IMR-90 (cell line): Measurements from ENCODE around the gene KCNS1. TPM values are rescaled to one million over a fixed set of nuclear protein-coding genes. Genes with fewer than 3 reads are reported as not detected.

Experiments
- ATAC-seq: fragments of 200-7000 bp; cut with Tn5 transposase; 2 replicates; pipeline ENCODE4 v1.9.1; 2020; ENCODE audit warnings: low read depth, mild to moderate bottlenecking, moderate library complexity
- BruUV-seq: library from RNA; stranded (reverse); fragments of 400-500 nt; replicated peaks from 2 replicates; lab custom pipeline; 2021; lab: Mats Ljungman, UMichigan
- CTCF ChIA-PET: fragments of 300-600 bp; formaldehyde crosslinking; extraction: SDS; loops from one replicate; lab custom pipeline; 2021; ENCODE audit warnings: antibody characterized with exemption; lab: Yijun Ruan, JAX
- POLR2A ChIA-PET: fragments of 300-600 bp; sonication (Branson Sonifier 250); formaldehyde crosslinking; loops from one replicate; lab custom pipeline; 2022; ENCODE audit warnings: antibody characterized with exemption; ENCODE audit not compliant: unreplicated experiment; lab: Charles Lee
- DNase-seq: peaks from one replicate; pipeline ENCODE4 v3.0.0; 2013
- H2AFZ ChIP-seq: replicated peaks from 2 replicates; pipeline ENCODE3; 2013; ENCODE audit warnings: low read length, mild to moderate bottlenecking; ENCODE audit not compliant: poor library complexity
- H2AK5ac ChIP-seq: 2 replicates; pipeline ENCODE4 v1.6.1; 2013; ENCODE audit warnings: low read depth, low read length, inconsistent platforms
- H2AK9ac ChIP-seq: replicated peaks from 2 replicates; pipeline ENCODE3; 2013; ENCODE audit warnings: mild to moderate bottlenecking, low read depth, low read length, moderate library complexity; ENCODE audit not compliant: poor library complexity
- H2BK120ac ChIP-seq: 2 replicates; pipeline ENCODE4 v1.6.1; 2013; ENCODE audit warnings: low read depth, low read length, inconsistent platforms
- H2BK15ac ChIP-seq: 3 replicates; pipeline ENCODE4 v1.6.1; 2013; ENCODE audit warnings: low read depth, low read length, inconsistent platforms
- H2BK20ac ChIP-seq: 2 replicates; pipeline ENCODE4 v1.6.1; 2013; ENCODE audit warnings: low read depth, mild to moderate bottlenecking, inconsistent platforms, low read length, moderate library complexity
- H2BK5ac ChIP-seq: 2 replicates; pipeline ENCODE4 v1.6.1; 2013; ENCODE audit warnings: mild to moderate bottlenecking, low read depth, low read length, inconsistent platforms; ENCODE audit not compliant: poor library complexity, severe bottlenecking
- H3K14ac ChIP-seq: replicated peaks from 2 replicates; pipeline ENCODE4 v1.6.1; 2013; ENCODE audit warnings: low read depth, low read length, inconsistent platforms
- H3K18ac ChIP-seq: 2 replicates; pipeline ENCODE4 v1.6.1; 2013; ENCODE audit warnings: low read depth, low read length, control low read depth
- H3K23ac ChIP-seq: 2 replicates; pipeline ENCODE4 v1.6.1; 2013; ENCODE audit warnings: low read depth, low read length, inconsistent platforms
- H3K27ac ChIP-seq: 2 replicates; pipeline ENCODE4 v1.5.1; 2013; ENCODE audit warnings: mild to moderate bottlenecking, control low read depth, low read length; ENCODE audit not compliant: insufficient read depth
- H3K27me3 ChIP-seq: 2 replicates; pipeline ENCODE4 v1.6.1; 2013; ENCODE audit warnings: low read length; ENCODE audit not compliant: control insufficient read depth, insufficient read depth
- H3K36me3 ChIP-seq: 2 replicates; pipeline ENCODE4 v1.6.1; 2013; ENCODE audit warnings: low read length, mixed read lengths; ENCODE audit not compliant: control insufficient read depth, insufficient read depth
- H3K4ac ChIP-seq: 2 replicates; pipeline ENCODE4 v1.6.1; 2013; ENCODE audit warnings: low read depth, low read length, inconsistent platforms
- H3K4me1 ChIP-seq: 2 replicates; pipeline ENCODE4 v1.6.1; 2013; ENCODE audit warnings: low read length, mixed read lengths; ENCODE audit not compliant: control insufficient read depth, insufficient read depth
- H3K4me2 ChIP-seq: 2 replicates; pipeline ENCODE4 v1.6.1; 2013; ENCODE audit warnings: low read depth, mild to moderate bottlenecking, control low read depth, low read length, moderate library complexity
- H3K4me3 ChIP-seq: 2 replicates; pipeline ENCODE4 v1.5.1; 2013; ENCODE audit warnings: low read depth, mild to moderate bottlenecking, control low read depth, low read length, moderate library complexity; ENCODE audit not compliant: insufficient read depth
- H3K56ac ChIP-seq: 2 replicates; pipeline ENCODE4 v1.6.1; 2013; ENCODE audit warnings: low read length, inconsistent platforms; ENCODE audit not compliant: insufficient read depth; ENCODE audit errors: extremely low read depth
- H3K79me1 ChIP-seq, 2 experiments: 2 replicates each; pipeline ENCODE4 v1.6.1; 2013; ENCODE audit warnings: low read length in 2 of 2, inconsistent platforms in 1 of 2, low read depth in 1 of 2
- H3K9ac ChIP-seq: 2 replicates; pipeline ENCODE4 v1.6.1; 2013; ENCODE audit warnings: low read depth, low read length, control low read depth
- H3K9me1 ChIP-seq: 2 replicates; pipeline ENCODE4 v1.6.1; 2013; ENCODE audit warnings: low read length, inconsistent platforms; ENCODE audit not compliant: insufficient read depth
- H3K9me3 ChIP-seq: 2 replicates; pipeline ENCODE4 v1.6.1; 2013; ENCODE audit warnings: low read length; ENCODE audit not compliant: control insufficient read depth, insufficient read depth
- H4K20me1 ChIP-seq: 2 replicates; pipeline ENCODE4 v1.6.1; 2013; ENCODE audit warnings: low read length, inconsistent platforms; ENCODE audit not compliant: insufficient read depth
- H4K5ac ChIP-seq: 2 replicates; pipeline ENCODE4 v1.6.1; 2013; ENCODE audit warnings: mild to moderate bottlenecking, low read depth, low read length, control low read depth
- H4K8ac ChIP-seq, 2 experiments: 2 replicates each; pipeline ENCODE4 v1.6.1; 2013; ENCODE audit warnings: low read depth in 2 of 2, low read length in 2 of 2, control low read depth in 1 of 2, inconsistent platforms in 1 of 2
- H4K91ac ChIP-seq: 2 replicates; pipeline ENCODE4 v1.6.1; 2013; ENCODE audit warnings: low read depth, low read length, inconsistent platforms; ENCODE audit not compliant: insufficient read depth
- BHLHE40 ChIP-seq: fragments of 150-350 bp; IDR thresholded peaks from 2 replicates; pipeline ENCODE4 v1.6.1; 2016; ENCODE audit warnings: mild to moderate bottlenecking, low read depth, low read length
- CEBPB ChIP-seq: IDR thresholded peaks from 2 replicates; pipeline ENCODE4 v1.6.1; 2012; ENCODE audit warnings: low read depth, low read length, improper control_type of control experiment
- CHD1 ChIP-seq: IDR thresholded peaks from 2 replicates; pipeline ENCODE4 v1.6.1; 2012; ENCODE audit warnings: low read depth, low read length, improper control_type of control experiment
- FOS ChIP-seq: fragments of 150-350 bp; IDR thresholded peaks from 2 replicates; pipeline ENCODE4 v1.6.1; 2016; ENCODE audit warnings: low read depth, low read length
- MAFK ChIP-seq: IDR thresholded peaks from 2 replicates; pipeline ENCODE4 v1.6.1; 2012; ENCODE audit warnings: low read depth, low read length, improper control_type of control experiment
- MAZ ChIP-seq: IDR thresholded peaks from 2 replicates; pipeline ENCODE4 v1.6.1; 2012; ENCODE audit warnings: low read depth, mild to moderate bottlenecking, low read length, improper control_type of control experiment, moderate library complexity, borderline replicate concordance
- MXI1 ChIP-seq: IDR thresholded peaks from 2 replicates; pipeline ENCODE4 v1.6.1; 2012; ENCODE audit warnings: low read depth, mild to moderate bottlenecking, low read length, moderate library complexity, borderline replicate concordance
- NFE2L2 ChIP-seq: fragments of 150-350 bp; IDR thresholded peaks from 2 replicates; pipeline ENCODE4 v1.6.1; 2016; ENCODE audit warnings: low read depth, mild to moderate bottlenecking, low read length
- POLR2A ChIP-seq: IDR thresholded peaks from 2 replicates; pipeline ENCODE4 v1.6.1; 2012; ENCODE audit warnings: mild to moderate bottlenecking, low read depth, low read length
- RAD21 ChIP-seq: IDR thresholded peaks from 2 replicates; pipeline ENCODE4 v1.6.1; 2012; ENCODE audit warnings: low read length, improper control_type of control experiment
- RCOR1 ChIP-seq: IDR thresholded peaks from 2 replicates; pipeline ENCODE4 v1.6.1; 2012; ENCODE audit warnings: mild to moderate bottlenecking, low read length, improper control_type of control experiment; ENCODE audit not compliant: insufficient replicate concordance
- RFX5 ChIP-seq: IDR thresholded peaks from 2 replicates; pipeline ENCODE4 v1.8.0; 2012; ENCODE audit warnings: low read depth, mild to moderate bottlenecking, low read length, moderate library complexity
- WGBS, 2 experiments: methylation state at CpG; one replicate each; pipeline versions ENCODE4 v1.1.5 to v1.1.7; 2013; ENCODE audit warnings: missing lambda C conversion rate in 2 of 2; ENCODE audit not compliant: insufficient read length in 1 of 2; ENCODE audit errors: extremely low coverage in 2 of 2; 5-methylcytosine and 5-hydroxymethylcytosine counted together
- dilution Hi-C: fragments of 300-500 bp; cut with HindIII; formaldehyde crosslinking; loops from one replicate; pipeline ENCODE4 v1.14.3; 2018; ENCODE audit warnings: low sequenced_read_pairs; ENCODE audit not compliant: unreplicated experiment
- in situ Hi-C: fragments of 300-500 bp; cut with MboI; formaldehyde crosslinking; loops from 3 replicates; pipeline ENCODE4 v1.14.3; 2019; ENCODE audit warnings: low sequenced_read_pairs, inconsistent platforms, mixed read lengths
- intact Hi-C: fragments of 100-400 bp; cut with micrococcal nuclease; formaldehyde crosslinking; loops from 2 replicates; pipeline ENCODE4 v1.10.0; 2022
- polyA plus RNA-seq, 3 experiments: library from polyadenylated mRNA; depleted of rRNA; stranded (reverse); fragments of >200 nt; gene quantifications; 2 replicates each; pipeline ENCODE4 v1.2.3, GENCODE V29; 2012; ENCODE audit warnings: low replicate concordance in 1 of 3
- total RNA-seq: library from RNA; depleted of rRNA; stranded (reverse); fragments of >200 nt; gene quantifications from 2 replicates; pipeline ENCODE4 v1.2.3, GENCODE V29; 2012
- TF ChIP-seq, protein P1 (sequence below): conservative IDR thresholded peaks from 2 replicates; pipeline ENCODE4 v1.5.1; 2012; ENCODE audit warnings: mild to moderate bottlenecking, low read depth, low read length, improper control_type of control experiment
- TF ChIP-seq, protein P2 (sequence below): fragments of 150-350 bp; IDR thresholded peaks from 2 replicates; pipeline ENCODE4 v1.6.1; 2017; ENCODE audit warnings: mild to moderate bottlenecking, antibody characterized with exemption, low read length, low read depth
- TF ChIP-seq, protein P3 (sequence below): fragments of 150-350 bp; IDR thresholded peaks from 2 replicates; pipeline ENCODE4 v1.6.1; 2016; ENCODE audit warnings: low read depth, mild to moderate bottlenecking, low read length, moderate library complexity, borderline replicate concordance

KCNS1 gene
- total and polyA plus RNA-seq, 2 of the 4 experiments (the other 2 are of a cell fraction): 0.54 to 0.62 TPM

DNA sequence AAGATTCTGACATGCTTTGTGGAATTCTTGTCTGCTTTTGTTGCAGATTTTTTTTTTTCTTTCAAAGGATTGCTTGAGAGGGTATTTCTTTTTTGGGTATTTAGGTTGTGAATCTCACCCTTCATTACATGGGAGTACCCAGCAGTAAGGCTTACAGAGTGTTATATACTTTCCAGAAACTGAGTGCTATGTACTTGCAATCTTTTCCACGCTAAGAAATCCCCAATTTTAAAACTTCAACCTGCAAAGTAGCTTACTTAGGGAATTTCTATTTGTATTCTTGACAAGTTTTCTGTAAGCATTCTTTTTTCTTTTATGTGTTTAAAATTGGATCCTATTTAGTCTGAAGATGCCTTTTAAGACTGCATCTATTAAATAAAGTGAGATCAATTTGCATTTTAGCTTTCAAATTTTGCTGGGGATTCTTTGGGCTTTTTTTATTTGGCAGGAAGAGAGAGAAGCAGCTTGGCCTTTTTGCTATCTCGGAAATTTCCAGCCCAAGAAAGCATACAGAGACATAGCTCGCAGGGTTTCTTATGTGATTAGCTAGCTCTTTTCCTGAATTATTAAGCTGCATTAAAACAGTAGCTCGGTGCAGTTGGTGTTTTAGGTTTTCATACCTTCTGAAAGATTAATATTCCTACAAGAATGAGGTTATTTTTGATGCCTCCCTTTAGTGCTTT is 42.6 kb downstream of the KCNS1 start:
- no TSS peak for BruUV-seq
- WGBS, 2 experiments: no CpG with 5 or more reads among the region's 4 CpGs
- Histone ChIP-seq H3K4me2 (no peak overlapping the region), H2BK120ac (no peak overlapping the region), H3K14ac (no peak overlapping the region), H4K91ac (no peak overlapping the region), H3K18ac (no peak overlapping the region), H3K4ac (no peak overlapping the region), H3K4me1 (peaks cover 12% of the 10 kb centered on the region), H3K56ac (no peak overlapping the region), H2BK15ac (no peak overlapping the region), H3K79me1 (peaks cover 13 to 17% of the 10 kb centered on the region in 2 experiments; a peak in 2 of 4 replicates), H3K9me3 (no peaks in the 10 kb centered on the region), H4K8ac (no peak overlapping the region), H3K27ac (no peak overlapping the region), H3K36me3 (peaks cover 3% of the 10 kb centered on the region), H2AK5ac (no peak overlapping the region), H2BK20ac (no peak overlapping the region), H2AK9ac (no peak overlapping the region), H2BK5ac (no peak overlapping the region), H3K9me1 (peaks cover 9% of the 10 kb centered on the region), H4K5ac (no peak overlapping the region; the same call in 1 of the 2 replicates), H3K4me3 (no peak overlapping the region), H4K20me1 (no peaks in the 10 kb centered on the region), H3K9ac (no peak overlapping the region), H3K23ac (no peak overlapping the region), H2AFZ (no peak overlapping the region), H3K27me3 (no peaks in the 10 kb centered on the region)
- in situ Hi-C loops: no loop called here
- TF ChIP-seq RFX5 (no peak), MXI1 (no peak), CEBPB (no peak), RCOR1 (no peak), MAZ (no peak), CHD1 (no peak), BHLHE40 (no peak), FOS (no peak), RAD21 (no peak), MAFK (no peak), POLR2A (no peak), NFE2L2 (no peak)
- TF ChIP-seq, protein P1, sequence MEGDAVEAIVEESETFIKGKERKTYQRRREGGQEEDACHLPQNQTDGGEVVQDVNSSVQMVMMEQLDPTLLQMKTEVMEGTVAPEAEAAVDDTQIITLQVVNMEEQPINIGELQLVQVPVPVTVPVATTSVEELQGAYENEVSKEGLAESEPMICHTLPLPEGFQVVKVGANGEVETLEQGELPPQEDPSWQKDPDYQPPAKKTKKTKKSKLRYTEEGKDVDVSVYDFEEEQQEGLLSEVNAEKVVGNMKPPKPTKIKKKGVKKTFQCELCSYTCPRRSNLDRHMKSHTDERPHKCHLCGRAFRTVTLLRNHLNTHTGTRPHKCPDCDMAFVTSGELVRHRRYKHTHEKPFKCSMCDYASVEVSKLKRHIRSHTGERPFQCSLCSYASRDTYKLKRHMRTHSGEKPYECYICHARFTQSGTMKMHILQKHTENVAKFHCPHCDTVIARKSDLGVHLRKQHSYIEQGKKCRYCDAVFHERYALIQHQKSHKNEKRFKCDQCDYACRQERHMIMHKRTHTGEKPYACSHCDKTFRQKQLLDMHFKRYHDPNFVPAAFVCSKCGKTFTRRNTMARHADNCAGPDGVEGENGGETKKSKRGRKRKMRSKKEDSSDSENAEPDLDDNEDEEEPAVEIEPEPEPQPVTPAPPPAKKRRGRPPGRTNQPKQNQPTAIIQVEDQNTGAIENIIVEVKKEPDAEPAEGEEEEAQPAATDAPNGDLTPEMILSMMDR: no peak
- TF ChIP-seq, protein P2, sequence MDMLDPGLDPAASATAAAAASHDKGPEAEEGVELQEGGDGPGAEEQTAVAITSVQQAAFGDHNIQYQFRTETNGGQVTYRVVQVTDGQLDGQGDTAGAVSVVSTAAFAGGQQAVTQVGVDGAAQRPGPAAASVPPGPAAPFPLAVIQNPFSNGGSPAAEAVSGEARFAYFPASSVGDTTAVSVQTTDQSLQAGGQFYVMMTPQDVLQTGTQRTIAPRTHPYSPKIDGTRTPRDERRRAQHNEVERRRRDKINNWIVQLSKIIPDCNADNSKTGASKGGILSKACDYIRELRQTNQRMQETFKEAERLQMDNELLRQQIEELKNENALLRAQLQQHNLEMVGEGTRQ: no peak
- TF ChIP-seq, protein P3, sequence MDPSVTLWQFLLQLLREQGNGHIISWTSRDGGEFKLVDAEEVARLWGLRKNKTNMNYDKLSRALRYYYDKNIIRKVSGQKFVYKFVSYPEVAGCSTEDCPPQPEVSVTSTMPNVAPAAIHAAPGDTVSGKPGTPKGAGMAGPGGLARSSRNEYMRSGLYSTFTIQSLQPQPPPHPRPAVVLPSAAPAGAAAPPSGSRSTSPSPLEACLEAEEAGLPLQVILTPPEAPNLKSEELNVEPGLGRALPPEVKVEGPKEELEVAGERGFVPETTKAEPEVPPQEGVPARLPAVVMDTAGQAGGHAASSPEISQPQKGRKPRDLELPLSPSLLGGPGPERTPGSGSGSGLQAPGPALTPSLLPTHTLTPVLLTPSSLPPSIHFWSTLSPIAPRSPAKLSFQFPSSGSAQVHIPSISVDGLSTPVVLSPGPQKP: no peak
- ChIA-PET POLR2A (no interaction called here), CTCF (no interaction called here)
- DNase-seq (no peak), ATAC-seq (no peak)
- dilution Hi-C loops: no loop called here
- intact Hi-C loops: no loop called here
